Measurements from ENCODE around the gene RNF8. TPM values are rescaled to one million over a fixed set of nuclear protein-coding genes. Genes with fewer than 3 reads are reported as not detected.
"Not testable (repeated sequence)": the region's sequence is repeated elsewhere in the genome, so short reads cannot be mapped to it uniquely, and the experiment has no call there.

RNF8 gene
- total and polyA plus RNA-seq, 10 donors = 8.0 to 15.6 (median 13.1) TPM

- peaks cover 0 to 5% (median 0%) of the 10 kb centered on the region in 6 donors for H3K4me1 ChIP-seq
- H3K27ac ChIP-seq = no peak overlapping the region
- no peak for DNase-seq
- no peaks in the 10 kb centered on the region for H3K9me3 ChIP-seq
- WGBS, 5 donors = 58 to 77% (median 70%) methylated on average over 4 of the region's 4 CpGs
- no peaks in the 10 kb centered on the region for H3K27me3 ChIP-seq (replicated peaks in 1 of 7)
- TF ChIP-seq POLR2A (IDR thresholded peaks at IDR 0.05) (no peak), CTCF (IDR thresholded peaks at IDR 0.05 in 8 of 11, conservative IDR thresholded peaks at IDR 0.05 in 3 of 11) (no peak), POLR2AphosphoS5 (IDR thresholded peaks at IDR 0.05) (no peak)
- H3K4me3 ChIP-seq = no peak overlapping the region
- H3K36me3 ChIP-seq = peaks cover 0 to 7% (median 0%) of the 10 kb centered on the region in 6 donors
- intact Hi-C loops (cut with DNase I; ENCODE audit: low total_unique reads) = no loop called here
Observed at GRCh38 chr6:37399795-37400490, 46.2 kb downstream of the RNF8 start.

GRCh38 chr6:37401658-37402057 is 47.9 kb downstream of the RNF8 start:
- H3K27me3 ChIP-seq (replicated peaks in 1 of 7); H3K4me3 ChIP-seq; H3K9me3 ChIP-seq; H3K4me1 ChIP-seq; H3K27ac ChIP-seq; H3K36me3 ChIP-seq; DNase-seq; intact Hi-C loops (cut with DNase I; ENCODE audit: low total_unique reads): not testable (repeated sequence)

- 70 to 92% (median 88%) methylated on average over 3 of the region's 3 CpGs for WGBS, 5 donors
- intact Hi-C loops (cut with DNase I; ENCODE audit: low total_unique reads) = no loop called here
- H3K9me3 ChIP-seq = no peaks in the 10 kb centered on the region
- H3K4me3 ChIP-seq = no peak overlapping the region
- H3K27me3 ChIP-seq (replicated peaks in 1 of 7) = no peaks in the 10 kb centered on the region
- H3K27ac ChIP-seq = no peak overlapping the region
- H3K36me3 ChIP-seq = no peaks in the 10 kb centered on the region
- TF ChIP-seq POLR2A (IDR thresholded peaks at IDR 0.05) (no peak), CTCF (IDR thresholded peaks at IDR 0.05 in 8 of 11, conservative IDR thresholded peaks at IDR 0.05 in 3 of 11) (no peak), POLR2AphosphoS5 (IDR thresholded peaks at IDR 0.05) (no peak)
- no peaks in the 10 kb centered on the region for H3K4me1 ChIP-seq
- DNase-seq = no peak
Observed at GRCh38 chr6:37406726-37407341, 53.1 kb downstream of the RNF8 start.

GRCh38 chr6:37407948-37408347 is 54.2 kb downstream of the RNF8 start:
- Histone ChIP-seq H3K4me3 (no peak overlapping the region), H3K27ac (no peak overlapping the region), H3K9me3 (no peaks in the 10 kb centered on the region), H3K4me1 (no peaks in the 10 kb centered on the region), H3K27me3 (replicated peaks in 1 of 7) (no peaks in the 10 kb centered on the region), H3K36me3 (no peaks in the 10 kb centered on the region)
- intact Hi-C loops (cut with DNase I; ENCODE audit: low total_unique reads) = no loop called here
- 68 to 80% (median 79%) methylated on average over 5 of the region's 5 CpGs for WGBS, 5 donors
- TF ChIP-seq CTCF (IDR thresholded peaks at IDR 0.05 in 8 of 11, conservative IDR thresholded peaks at IDR 0.05 in 3 of 11) (no peak), POLR2AphosphoS5 (IDR thresholded peaks at IDR 0.05) (no peak), POLR2A (IDR thresholded peaks at IDR 0.05) (no peak)
- no peak for DNase-seq
